ENCODE results near the gene GFAP.

Gene GFAP

DNA sequence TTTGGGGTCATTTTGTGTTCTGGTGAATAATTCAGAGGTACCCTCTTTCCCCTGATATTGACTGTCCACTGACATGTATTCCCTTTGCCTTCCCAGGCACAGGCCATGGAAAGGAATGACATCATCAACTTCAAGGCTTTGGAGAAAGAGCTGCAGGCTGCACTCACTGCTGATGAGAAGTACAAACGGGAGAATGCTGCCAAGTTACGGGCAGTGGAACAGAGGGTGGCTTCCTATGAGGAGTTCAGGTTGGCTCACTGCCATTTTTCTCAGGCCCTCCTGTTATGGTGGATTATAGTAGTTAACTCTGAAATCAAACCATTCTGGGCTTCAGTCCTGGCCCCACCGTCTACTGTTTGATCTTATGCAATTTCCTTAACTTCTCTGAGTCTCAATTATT is 14.4 kb downstream of the GFAP start:
- no peak for DNase-seq (ENCODE audit: low spot score)

- DNase-seq (ENCODE audit: low spot score) = peak; percentile 94
These were observed 16.1 kb downstream of the GFAP start, which contains the start of gene EFTUD2 for GRCh38 chr17:44899074-44899782. Gene EFTUD2, minus strand, starts transcription at chr17:44899445. Its CDS starts 4,924 bp downstream, at chr17:44894521.

DNA sequence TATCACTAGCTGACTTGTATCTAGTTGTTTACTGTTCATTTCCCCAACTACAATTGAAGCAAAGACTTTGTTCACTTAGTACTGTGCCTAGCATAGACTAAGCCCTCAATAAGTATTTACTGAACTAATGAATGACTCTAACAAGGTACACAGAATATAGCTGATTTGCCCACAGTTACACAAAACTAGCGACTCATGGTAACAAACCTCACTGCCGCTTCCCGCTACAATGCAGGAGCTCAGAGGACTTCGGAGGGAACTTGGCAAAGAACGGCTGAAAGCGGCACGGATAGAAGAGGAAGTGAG is 16.6 kb downstream of the GFAP start:
- peak; percentile 48 for DNase-seq (ENCODE audit: low spot score)

DNA sequence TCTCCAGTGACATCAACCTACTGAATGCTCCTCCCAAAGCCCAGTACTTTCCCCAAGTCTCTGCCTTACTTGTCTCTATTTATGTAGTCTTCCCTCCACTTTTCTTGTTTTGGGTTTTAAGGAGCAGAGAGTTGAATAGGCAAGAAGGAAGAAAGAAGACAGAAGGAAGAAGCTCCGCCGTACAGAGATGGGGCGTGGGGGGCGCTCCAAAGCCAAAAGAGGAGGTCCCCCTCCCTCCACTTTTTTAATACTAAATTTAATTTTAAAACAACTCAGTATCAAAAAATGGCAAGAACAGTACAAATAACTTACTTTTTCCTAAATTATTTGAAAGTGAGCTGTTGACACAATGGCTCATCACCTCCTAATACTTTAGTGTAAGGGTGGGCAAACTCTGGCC is 20.7 kb downstream of the GFAP start:
- no peak for DNase-seq (ENCODE audit: low spot score)

DNA sequence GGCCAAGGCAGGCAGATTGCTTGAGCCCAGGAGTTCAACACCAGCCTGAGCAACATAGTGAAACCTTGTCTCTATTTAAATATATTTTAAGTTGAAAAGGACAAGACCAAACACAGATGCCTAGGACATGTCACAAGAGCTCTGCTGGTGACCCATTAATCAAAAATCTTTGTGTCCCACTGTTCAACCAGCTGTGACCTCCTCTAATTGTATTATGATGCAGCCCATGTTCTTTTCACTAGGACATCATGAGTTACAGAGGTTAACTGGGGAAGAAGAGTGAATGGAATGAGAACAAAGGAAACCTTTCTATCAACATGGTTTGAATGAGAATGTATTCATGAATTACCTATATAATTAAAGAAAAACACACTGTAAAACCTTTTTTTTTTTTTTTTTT is 23.1 kb downstream of the GFAP start:
- no peak for DNase-seq (ENCODE audit: low spot score)

GRCh38 chr17:44889003-44889402 is 26.3 kb downstream of the GFAP start:
- DNase-seq (ENCODE audit: low spot score) = no peak

DNA sequence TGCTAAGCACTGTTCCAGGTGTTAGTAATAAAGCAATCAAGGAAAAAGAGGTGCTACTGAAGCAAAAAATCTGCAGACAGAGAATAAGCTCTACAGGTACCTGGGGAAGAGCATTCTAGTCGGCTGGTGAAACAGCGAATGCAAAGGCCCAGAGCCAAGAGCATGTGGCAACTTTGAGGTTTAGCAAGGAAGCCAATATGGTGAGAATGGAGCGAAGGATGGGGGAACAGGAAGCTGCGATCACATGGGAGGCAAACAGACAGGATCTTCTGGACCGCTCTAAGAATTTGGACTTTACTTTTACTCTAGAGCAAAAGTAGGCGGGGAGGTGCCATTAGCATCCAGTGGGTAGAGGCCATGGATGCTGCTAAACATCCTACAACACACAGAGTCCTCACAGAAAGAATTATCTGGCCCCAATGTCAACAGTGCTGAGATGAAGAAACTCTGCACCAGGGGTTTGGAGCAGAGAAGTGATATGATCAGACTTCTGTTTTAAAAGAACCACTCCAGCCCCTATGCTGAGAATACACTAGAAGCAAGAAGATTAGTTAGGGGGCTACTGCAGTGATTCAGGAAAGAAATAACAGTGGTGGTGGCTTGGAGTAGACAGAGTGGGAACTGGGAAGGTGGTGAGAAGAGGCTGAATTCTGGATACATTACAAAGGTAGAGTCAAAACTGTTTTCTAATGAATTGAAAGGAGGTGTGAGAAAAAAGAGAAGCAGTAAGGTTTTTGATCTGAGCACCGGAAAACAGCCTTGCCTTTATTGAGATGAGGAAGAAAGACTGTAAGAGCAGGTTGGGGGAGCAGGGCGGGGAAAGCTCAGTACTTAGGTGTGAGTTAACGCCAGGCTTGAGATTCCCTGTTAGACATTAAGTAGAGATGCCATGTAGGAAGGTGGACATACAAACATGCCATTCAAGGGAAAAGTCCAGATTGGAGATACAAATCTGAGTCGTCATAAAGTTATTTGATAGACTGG is 27.0 kb downstream of the GFAP start:
- no peak for DNase-seq (ENCODE audit: low spot score)

DNA sequence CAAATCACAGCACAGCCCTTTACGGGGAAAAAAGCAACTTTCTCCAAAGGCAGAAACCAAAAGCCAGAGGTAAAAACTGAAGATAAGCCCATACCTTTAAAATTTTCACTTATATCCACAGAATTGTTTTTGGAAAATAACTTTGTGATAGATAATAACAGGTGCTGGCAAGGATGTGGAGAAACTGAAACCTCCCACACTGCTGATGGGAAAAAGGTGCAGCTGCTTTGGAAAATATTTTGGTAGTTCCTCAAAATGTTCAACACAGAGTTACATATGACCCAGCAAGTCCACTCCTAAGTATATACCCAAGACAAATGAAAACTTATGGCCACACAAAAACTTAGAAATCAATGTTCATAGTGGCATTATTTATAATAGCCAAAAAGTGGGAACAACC is 28.3 kb downstream of the GFAP start:
- DNase-seq (ENCODE audit: low spot score) = no peak

DNA sequence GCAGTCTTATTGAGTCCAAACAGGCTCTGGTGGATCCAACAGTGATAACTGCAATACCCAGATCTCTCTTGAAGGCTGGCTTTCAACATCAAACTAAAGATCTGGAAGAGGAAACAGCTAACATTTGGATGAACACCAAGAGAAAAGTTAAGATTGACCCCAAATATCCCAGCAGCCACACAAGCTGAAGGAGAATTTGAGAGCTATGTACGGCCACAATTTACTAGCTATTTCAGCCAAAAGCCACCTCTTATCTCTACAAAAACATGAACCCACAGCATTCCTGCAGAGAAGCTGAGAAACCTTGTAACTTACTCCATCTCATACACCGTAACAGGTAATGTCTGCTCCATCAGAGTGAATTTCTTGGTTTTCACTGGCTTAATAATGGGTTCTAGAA is 30.4 kb downstream of the GFAP start:
- DNase-seq (ENCODE audit: low spot score) = no peak

DNA sequence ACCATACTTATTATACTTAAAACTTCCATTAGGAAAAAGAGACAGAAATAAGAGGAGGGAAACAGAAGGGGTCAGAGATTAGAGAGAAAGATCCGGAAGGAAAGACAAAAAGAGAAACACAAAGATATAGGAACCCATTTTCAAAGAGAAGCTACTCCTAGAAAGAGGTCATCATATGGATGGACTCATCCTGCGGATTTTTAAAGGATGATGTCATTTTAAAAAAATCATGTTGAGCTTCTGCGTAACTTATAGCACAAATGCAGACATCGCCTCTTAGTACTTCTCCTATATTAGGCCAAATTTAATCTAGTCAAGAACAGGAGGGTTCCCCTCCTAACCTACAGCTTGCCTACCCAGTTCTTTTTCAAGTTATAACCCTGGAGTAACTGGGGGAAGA is 34.2 kb downstream of the GFAP start:
- no peak for DNase-seq (ENCODE audit: low spot score)

GRCh38 chr17:44880062-44880461 is 35.2 kb downstream of the GFAP start:
- no peak for DNase-seq (ENCODE audit: low spot score)

- no peak for DNase-seq (ENCODE audit: low spot score)
These were observed 35.9 kb downstream of the GFAP start for GRCh38 chr17:44879376-44879775.

- DNase-seq (ENCODE audit: low spot score) = peak; percentile 45
These were observed 36.6 kb downstream of the GFAP start for GRCh38 chr17:44878627-44879221.

DNA sequence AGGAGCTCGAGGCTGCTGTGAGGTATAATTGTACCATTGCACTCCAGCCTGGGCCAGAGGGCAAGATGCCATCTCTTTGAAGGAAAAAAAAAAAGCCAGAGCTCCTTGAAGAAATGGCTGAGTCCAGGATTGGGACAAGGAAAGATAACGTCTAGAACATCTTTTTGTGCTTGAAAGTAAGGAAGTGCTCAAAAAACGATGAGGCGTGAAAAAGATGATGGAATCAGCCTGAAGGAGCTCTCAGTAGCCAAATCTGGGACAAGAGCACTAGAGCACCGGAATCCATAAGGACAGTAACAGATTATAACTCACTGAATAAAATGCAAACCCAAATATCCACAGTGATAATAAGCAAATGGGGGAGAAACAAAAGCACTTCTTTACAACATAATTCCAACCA is 38.2 kb downstream of the GFAP start:
- no peak for DNase-seq (ENCODE audit: low spot score)

- no peak for DNase-seq (ENCODE audit: low spot score)
These were observed 39.5 kb downstream of the GFAP start for GRCh38 chr17:44875761-44876160.

DNA sequence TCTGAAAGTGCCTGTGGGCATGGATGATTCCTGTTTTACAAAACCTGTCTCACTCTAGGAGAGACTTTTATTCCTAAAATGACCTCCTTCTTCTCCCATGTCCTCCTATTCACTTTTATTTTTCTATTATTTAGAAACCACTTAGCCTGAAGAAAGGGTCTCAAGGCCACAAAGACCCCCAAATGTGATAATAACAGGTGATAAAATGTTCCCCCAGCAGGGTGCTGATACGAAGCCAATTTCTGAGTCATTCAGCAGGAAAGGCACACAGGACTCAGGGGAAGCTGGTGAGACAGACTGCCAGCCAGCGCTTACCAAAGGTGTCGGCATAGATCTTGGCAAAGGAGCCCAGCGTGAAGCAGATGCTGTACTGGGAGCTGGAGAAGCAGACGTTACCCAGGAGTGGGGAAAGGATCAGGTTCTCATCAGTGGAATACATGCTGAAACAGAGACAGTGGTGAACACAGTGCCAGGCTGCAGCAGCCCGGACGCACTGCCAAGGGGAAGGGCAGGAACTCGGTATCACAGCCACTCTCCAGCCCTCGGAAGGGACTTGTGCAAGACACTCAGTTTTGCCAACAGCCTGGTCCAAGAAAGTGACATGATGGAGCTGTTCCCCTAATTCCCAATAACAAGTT is 43.0 kb downstream of the GFAP start:
- no peak for DNase-seq (ENCODE audit: low spot score)

- no peak for DNase-seq (ENCODE audit: low spot score)
These were observed 43.7 kb downstream of the GFAP start for GRCh38 chr17:44871556-44871955.

DNA sequence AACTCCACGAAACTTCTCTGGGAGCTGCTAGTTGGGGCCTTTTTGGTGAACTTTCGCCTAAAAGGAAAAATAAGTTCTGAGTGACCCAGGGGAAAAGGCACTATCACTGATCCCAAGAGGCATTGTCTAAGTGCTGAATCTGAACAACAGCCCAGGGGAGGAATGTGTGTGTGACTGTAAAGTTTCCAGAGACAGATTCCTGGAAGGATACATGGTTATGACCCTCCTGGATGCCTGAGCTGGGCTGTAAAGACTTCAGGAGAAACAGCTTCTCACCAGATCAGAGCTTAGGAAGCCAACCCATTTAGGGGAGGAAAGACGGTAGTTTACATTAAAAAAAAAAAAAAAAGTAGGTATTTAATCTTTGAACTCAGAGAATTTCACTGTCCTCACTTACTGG is 47.5 kb downstream of the GFAP start:
- no peak for DNase-seq (ENCODE audit: low spot score)

DNA sequence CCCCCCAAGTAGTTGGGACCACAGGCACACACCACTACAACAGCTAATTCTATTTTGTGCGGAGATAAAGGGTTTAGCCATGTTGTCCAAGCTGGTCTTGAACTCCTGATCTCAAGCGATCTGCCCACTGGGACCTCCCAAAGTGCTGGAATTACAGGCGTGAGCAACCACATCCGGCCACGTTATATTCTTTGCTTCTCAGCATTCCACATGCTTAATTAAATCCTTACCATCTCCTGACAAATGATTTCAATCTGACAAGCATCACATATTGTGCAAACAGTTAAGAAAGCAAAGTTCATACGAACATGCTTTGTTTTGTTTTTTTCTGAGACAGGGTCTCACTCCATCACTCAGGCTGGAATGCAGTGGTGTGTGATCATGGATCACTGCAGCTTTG is 49.4 kb downstream of the GFAP start:
- no peak for DNase-seq (ENCODE audit: low spot score)

- DNase-seq (ENCODE audit: low spot score) = peak; percentile 73
These were observed 50.1 kb downstream of the GFAP start for GRCh38 chr17:44865231-44865660.

DNA sequence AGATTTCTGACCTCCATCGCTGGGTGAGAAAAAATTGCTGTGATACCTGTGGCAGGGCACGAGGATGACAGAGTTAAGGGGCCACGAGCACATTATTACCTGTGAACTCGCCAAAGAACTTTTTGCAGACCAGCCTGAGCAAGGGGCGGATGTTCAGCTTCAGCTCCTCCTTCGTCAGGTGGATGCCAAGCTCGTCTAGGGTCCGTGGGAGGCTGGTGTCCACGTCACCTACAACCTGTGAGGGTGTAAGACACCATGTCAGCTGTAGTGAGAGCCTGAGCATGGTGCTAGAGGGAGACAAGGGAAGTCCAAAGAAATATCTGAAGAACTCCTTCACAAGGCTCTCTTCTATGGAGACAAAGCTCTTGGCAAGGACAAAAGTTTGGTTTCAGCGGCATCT is 50.5 kb downstream of the GFAP start:
- DNase-seq (ENCODE audit: low spot score) = no peak
